Measurements from ENCODE around the gene GARIN1A. TPM values are rescaled to one million over a fixed set of nuclear protein-coding genes. Genes with fewer than 3 reads are reported as not detected.

Gene GARIN1A
- total RNA-seq, 1 donor: 1.4 TPM

GRCh38 chr7:128691227-128691626 lies 19.1 kb downstream of the GARIN1A start:
- H3K36me3 ChIP-seq (ENCODE audit: insufficient read depth, low read length): no peaks in the 10 kb centered on the region
- H3K9me3 ChIP-seq (ENCODE audit: low read depth, low read length): no peaks in the 10 kb centered on the region
- no peak overlapping the region for H3K4me2 ChIP-seq (ENCODE audit: insufficient read depth, low read length)
- H3K4me3 ChIP-seq (ENCODE audit: insufficient read depth, low read length): no peak overlapping the region
- peaks cover 3% of the 10 kb centered on the region for H4K20me1 ChIP-seq (ENCODE audit: insufficient read depth, low read length)
- no peak overlapping the region for H3K27ac ChIP-seq (ENCODE audit: low read depth, low read length)
- peaks cover 2% of the 10 kb centered on the region for H3K27me3 ChIP-seq (ENCODE audit: insufficient read depth, low read length)
- H3K4me1 ChIP-seq (ENCODE audit: insufficient read depth, low read length): no peaks in the 10 kb centered on the region
- no peaks in the 10 kb centered on the region for H3K79me2 ChIP-seq (ENCODE audit: insufficient read depth, low read length)
- DNase-seq (ENCODE audit: insufficient read length, low spot score, missing footprints): no peak
- TF ChIP-seq, protein P1, sequence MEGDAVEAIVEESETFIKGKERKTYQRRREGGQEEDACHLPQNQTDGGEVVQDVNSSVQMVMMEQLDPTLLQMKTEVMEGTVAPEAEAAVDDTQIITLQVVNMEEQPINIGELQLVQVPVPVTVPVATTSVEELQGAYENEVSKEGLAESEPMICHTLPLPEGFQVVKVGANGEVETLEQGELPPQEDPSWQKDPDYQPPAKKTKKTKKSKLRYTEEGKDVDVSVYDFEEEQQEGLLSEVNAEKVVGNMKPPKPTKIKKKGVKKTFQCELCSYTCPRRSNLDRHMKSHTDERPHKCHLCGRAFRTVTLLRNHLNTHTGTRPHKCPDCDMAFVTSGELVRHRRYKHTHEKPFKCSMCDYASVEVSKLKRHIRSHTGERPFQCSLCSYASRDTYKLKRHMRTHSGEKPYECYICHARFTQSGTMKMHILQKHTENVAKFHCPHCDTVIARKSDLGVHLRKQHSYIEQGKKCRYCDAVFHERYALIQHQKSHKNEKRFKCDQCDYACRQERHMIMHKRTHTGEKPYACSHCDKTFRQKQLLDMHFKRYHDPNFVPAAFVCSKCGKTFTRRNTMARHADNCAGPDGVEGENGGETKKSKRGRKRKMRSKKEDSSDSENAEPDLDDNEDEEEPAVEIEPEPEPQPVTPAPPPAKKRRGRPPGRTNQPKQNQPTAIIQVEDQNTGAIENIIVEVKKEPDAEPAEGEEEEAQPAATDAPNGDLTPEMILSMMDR (IDR thresholded peaks at IDR 0.05; ENCODE audit: extremely low read depth, low read depth, low read length): no peak
- H2AFZ ChIP-seq (ENCODE audit: low read length): no peak overlapping the region

DNA sequence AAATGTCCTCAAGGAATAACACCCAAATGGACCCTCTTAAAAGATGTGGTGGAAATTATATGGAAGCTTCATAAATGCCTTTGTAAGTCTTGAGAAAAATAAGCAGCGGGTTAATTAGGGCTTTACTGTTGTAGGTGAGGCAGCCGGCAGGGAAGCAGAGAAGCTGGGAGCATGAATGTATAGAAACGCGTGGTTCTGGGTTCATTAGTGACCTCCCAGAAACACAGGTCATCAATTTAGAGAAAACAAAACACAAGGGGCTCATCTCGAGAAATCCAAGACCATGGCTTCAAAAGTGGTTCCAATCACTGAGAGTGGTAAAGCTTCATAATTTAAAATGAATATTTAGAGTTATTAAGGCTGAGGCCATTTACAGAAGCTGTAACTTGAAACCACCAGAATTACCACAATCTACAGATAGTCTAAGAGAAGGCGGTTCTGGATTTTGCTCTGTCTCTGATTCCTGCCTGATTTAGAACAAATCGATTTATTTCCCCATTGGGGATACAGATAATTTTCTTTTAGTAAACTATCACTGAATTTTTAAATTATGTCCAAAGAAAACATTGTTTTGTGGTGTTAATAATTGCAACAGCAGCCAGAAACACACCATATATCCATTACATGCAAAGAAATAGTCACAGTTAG lies 20.7 kb downstream of the GARIN1A start:
- Histone ChIP-seq H3K79me2 (ENCODE audit: insufficient read depth, low read length) (no peaks in the 10 kb centered on the region), H4K20me1 (ENCODE audit: insufficient read depth, low read length) (peaks cover 3% of the 10 kb centered on the region), H3K4me1 (ENCODE audit: insufficient read depth, low read length) (no peaks in the 10 kb centered on the region), H3K9me3 (ENCODE audit: low read depth, low read length) (no peaks in the 10 kb centered on the region), H3K27me3 (ENCODE audit: insufficient read depth, low read length) (peaks cover 17% of the 10 kb centered on the region), H2AFZ (ENCODE audit: low read length) (no peak overlapping the region), H3K4me3 (ENCODE audit: insufficient read depth, low read length) (no peak overlapping the region), H3K36me3 (ENCODE audit: insufficient read depth, low read length) (no peaks in the 10 kb centered on the region), H3K27ac (ENCODE audit: low read depth, low read length) (no peak overlapping the region), H3K4me2 (ENCODE audit: insufficient read depth, low read length) (no peak overlapping the region)
- no peak for DNase-seq (ENCODE audit: insufficient read length, low spot score, missing footprints)
- TF ChIP-seq, protein P1 (IDR thresholded peaks at IDR 0.05; ENCODE audit: extremely low read depth, low read depth, low read length): no peak

- Histone ChIP-seq H3K36me3 (ENCODE audit: insufficient read depth, low read length) (no peaks in the 10 kb centered on the region), H2AFZ (ENCODE audit: low read length) (no peak overlapping the region), H3K4me1 (ENCODE audit: insufficient read depth, low read length) (no peaks in the 10 kb centered on the region), H4K20me1 (ENCODE audit: insufficient read depth, low read length) (peaks cover 3% of the 10 kb centered on the region), H3K4me2 (ENCODE audit: insufficient read depth, low read length) (no peak overlapping the region), H3K27me3 (ENCODE audit: insufficient read depth, low read length) (peaks cover 24% of the 10 kb centered on the region), H3K9me3 (ENCODE audit: low read depth, low read length) (no peaks in the 10 kb centered on the region), H3K4me3 (ENCODE audit: insufficient read depth, low read length) (no peak overlapping the region), H3K79me2 (ENCODE audit: insufficient read depth, low read length) (no peaks in the 10 kb centered on the region), H3K27ac (ENCODE audit: low read depth, low read length) (no peak overlapping the region)
- DNase-seq (ENCODE audit: insufficient read length, low spot score, missing footprints): no peak
- TF ChIP-seq, protein P1 (IDR thresholded peaks at IDR 0.05; ENCODE audit: extremely low read depth, low read depth, low read length): no peak
Measured at GRCh38 chr7:128693373-128694015, 21.4 kb downstream of the GARIN1A start.

- Histone ChIP-seq H3K27me3 (ENCODE audit: insufficient read depth, low read length) (peaks cover 33% of the 10 kb centered on the region), H3K36me3 (ENCODE audit: insufficient read depth, low read length) (no peaks in the 10 kb centered on the region), H4K20me1 (ENCODE audit: insufficient read depth, low read length) (peaks cover 3% of the 10 kb centered on the region), H3K79me2 (ENCODE audit: insufficient read depth, low read length) (no peaks in the 10 kb centered on the region), H2AFZ (ENCODE audit: low read length) (no peak overlapping the region), H3K27ac (ENCODE audit: low read depth, low read length) (no peak overlapping the region), H3K4me2 (ENCODE audit: insufficient read depth, low read length) (no peak overlapping the region), H3K4me1 (ENCODE audit: insufficient read depth, low read length) (no peaks in the 10 kb centered on the region), H3K9me3 (ENCODE audit: low read depth, low read length) (no peaks in the 10 kb centered on the region), H3K4me3 (ENCODE audit: insufficient read depth, low read length) (no peak overlapping the region)
- no peak for DNase-seq (ENCODE audit: insufficient read length, low spot score, missing footprints)
- TF ChIP-seq, protein P1 (IDR thresholded peaks at IDR 0.05; ENCODE audit: extremely low read depth, low read depth, low read length): no peak
Measured at GRCh38 chr7:128694738-128695137, 22.6 kb downstream of the GARIN1A start.
